Fibroblast of the aortic adventitia (primary cell): ENCODE data around the gene CR1L. TPM values are rescaled to one million over a fixed set of nuclear protein-coding genes. Genes with fewer than 3 reads are reported as not detected.
"Not testable (repeated sequence)": the region's sequence is repeated elsewhere in the genome, so short reads cannot be mapped to it uniquely, and the experiment has no call there.

Experiments
- DNase-seq: peaks from one replicate; pipeline ENCODE4 v3.0.0-alpha.2; 2010; ENCODE audit warnings: low read depth
- H3K4me3 ChIP-seq: 2 replicates; pipeline ENCODE4 v1.5.1; 2011; ENCODE audit warnings: low read depth, mild to moderate bottlenecking, control low read depth, low read length, moderate library complexity
- total RNA-seq: library from RNA; depleted of rRNA; stranded (reverse); fragments of >200 nt; gene quantifications from 2 replicates; pipeline ENCODE4 v1.2.3, GENCODE V29; 2012; ENCODE audit warnings: low replicate concordance
- TF ChIP-seq, protein P1 (sequence below): IDR thresholded peaks from 2 replicates; pipeline ENCODE4 v1.5.1; 2011; ENCODE audit warnings: mild to moderate bottlenecking, low read length, control low read depth, inconsistent platforms; ENCODE audit not compliant: insufficient read depth

Gene CR1L
- total RNA-seq, 1 donor, result not detected

DNA sequence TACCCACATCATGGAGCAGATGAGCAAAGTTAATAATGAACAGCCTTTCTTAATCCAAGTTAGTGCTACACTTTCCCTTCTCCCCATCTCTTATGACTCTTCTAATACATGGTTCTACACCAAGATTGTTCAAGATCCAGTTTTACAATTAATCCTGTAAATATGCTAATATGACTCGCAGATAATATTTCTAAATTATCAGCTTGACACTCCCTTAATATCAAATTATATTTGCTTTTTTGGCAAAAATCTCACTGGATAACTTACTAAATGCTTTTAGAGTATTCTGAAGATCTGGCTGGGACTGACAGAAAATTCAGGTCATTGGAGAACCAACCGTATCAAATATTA, 24.4 kb upstream of the CR1L start:
- TF ChIP-seq, protein P1, sequence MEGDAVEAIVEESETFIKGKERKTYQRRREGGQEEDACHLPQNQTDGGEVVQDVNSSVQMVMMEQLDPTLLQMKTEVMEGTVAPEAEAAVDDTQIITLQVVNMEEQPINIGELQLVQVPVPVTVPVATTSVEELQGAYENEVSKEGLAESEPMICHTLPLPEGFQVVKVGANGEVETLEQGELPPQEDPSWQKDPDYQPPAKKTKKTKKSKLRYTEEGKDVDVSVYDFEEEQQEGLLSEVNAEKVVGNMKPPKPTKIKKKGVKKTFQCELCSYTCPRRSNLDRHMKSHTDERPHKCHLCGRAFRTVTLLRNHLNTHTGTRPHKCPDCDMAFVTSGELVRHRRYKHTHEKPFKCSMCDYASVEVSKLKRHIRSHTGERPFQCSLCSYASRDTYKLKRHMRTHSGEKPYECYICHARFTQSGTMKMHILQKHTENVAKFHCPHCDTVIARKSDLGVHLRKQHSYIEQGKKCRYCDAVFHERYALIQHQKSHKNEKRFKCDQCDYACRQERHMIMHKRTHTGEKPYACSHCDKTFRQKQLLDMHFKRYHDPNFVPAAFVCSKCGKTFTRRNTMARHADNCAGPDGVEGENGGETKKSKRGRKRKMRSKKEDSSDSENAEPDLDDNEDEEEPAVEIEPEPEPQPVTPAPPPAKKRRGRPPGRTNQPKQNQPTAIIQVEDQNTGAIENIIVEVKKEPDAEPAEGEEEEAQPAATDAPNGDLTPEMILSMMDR, result no peak
- DNase-seq, result no peak
- no peak overlapping the region for H3K4me3 ChIP-seq

DNA sequence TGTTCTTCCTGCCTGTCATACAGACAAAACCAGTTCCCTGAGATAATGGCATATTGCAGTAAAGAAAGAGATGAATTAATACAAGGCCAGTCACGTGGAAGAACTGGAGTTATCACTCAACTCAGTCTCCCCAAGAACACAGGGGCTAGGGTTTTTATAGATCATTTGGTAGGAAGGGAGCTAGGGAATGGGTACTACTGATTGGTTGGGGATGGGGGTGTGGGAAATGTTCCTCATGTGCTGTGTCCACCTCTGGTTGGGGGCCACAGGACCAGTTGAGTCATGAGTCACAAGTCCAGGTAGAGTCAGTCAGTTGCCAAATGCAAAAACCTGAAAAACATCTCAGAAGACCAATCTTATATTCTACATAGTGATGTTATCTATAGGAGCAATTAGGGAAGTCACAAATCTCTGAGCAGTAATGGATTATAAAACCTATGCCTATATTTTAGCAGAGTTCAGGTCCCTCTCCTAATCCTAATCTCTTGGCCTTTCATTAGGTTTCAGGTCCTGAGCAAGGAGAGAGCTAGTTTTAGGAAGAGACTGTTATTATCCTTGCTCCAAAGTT, 19.3 kb upstream of the CR1L start:
- H3K4me3 ChIP-seq, DNase-seq: not testable (repeated sequence)

DNA sequence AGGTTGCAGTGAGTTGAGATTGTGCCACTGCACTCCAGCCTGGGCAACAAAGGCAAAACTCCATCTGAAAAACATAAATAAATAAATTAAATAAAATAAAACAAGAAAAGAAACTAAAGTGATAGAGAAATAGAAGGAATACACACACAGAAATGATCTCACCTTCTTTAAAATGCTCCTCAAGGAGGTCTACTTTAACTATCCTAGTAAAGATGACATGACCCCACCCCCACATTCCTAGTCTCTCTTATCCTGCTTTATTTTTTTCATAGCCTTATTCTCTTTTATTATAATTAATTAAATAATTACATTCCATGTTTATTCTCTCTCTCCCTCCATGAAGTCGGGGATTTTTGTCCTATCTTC, 18.0 kb upstream of the CR1L start:
- no peak for DNase-seq
- no peak overlapping the region for H3K4me3 ChIP-seq
- TF ChIP-seq, protein P1, result no peak

GRCh38 chr1:207627496-207627895, 17.4 kb upstream of the CR1L start:
- no peak overlapping the region for H3K4me3 ChIP-seq
- DNase-seq, result no peak
- TF ChIP-seq, protein P1, result no peak

- H3K4me3 ChIP-seq, result no peak overlapping the region
- DNase-seq, result peak; percentile 59
- TF ChIP-seq, protein P1, result no peak
These were observed 16.2 kb upstream of the CR1L start for GRCh38 chr1:207628776-207629175.

DNA sequence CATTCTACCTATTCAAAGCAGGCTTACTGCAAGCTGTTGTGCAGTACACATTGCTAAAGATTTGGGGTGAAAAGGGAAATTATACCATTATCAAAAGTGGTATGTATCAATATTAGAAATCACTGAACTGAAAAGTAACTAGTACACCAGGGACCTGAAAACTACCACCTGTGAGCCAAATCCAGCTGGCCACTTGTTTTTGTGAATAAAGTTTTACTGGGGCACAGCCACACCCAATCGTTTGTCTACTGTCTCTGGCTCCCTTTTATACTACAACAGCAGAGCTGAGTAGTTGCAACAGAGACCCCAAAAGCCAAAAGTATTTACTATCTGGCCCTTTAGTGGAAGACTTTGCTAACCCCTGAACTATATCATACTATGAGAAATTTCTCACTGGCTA, 13.8 kb upstream of the CR1L start:
- TF ChIP-seq, protein P1, result no peak
- no peak for DNase-seq
- no peak overlapping the region for H3K4me3 ChIP-seq

- TF ChIP-seq, protein P1, result no peak
- H3K4me3 ChIP-seq, result no peak overlapping the region
- no peak for DNase-seq
These were observed 11.7 kb upstream of the CR1L start for GRCh38 chr1:207633226-207633625.

- H3K4me3 ChIP-seq, DNase-seq: not testable (repeated sequence)
These were observed 11.1 kb upstream of the CR1L start for GRCh38 chr1:207633699-207634289.

GRCh38 chr1:207634293-207634692, 10.6 kb upstream of the CR1L start:
- not testable (repeated sequence) for DNase-seq, H3K4me3 ChIP-seq

- H3K4me3 ChIP-seq, DNase-seq: not testable (repeated sequence)
These were observed 9.3 kb upstream of the CR1L start for GRCh38 chr1:207635569-207636186.

DNA sequence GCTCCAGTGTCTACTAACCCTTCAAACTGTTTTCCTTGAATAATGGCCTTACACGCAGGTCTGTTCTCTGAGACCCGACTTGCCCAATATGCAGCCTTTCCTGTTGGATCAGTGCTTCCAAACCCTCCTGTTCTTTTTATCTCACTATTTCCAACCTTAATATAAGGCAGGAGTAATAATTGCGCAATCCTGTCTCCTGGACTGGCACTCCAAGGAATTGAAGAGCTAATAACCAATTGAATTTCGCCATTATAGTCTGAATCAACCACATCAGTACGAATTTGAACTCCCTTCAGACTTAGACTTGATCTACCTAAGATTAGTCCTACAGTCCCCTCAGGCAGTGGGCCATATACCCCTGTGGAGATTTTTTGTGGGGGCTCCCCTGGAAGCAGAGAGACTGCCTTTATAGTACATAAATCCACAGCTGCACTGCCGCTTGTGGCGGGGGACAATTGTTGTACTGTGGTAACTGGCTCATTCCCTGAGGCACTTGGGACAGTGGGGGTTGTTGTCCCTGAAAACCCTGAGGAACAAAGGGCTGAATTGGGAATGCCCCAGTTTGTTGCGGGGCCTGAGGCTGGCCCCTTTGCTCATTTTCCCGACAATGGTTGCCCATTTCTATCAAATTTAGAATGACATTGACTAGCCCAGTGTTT, 6.3 kb upstream of the CR1L start:
- H3K4me3 ChIP-seq, DNase-seq: not testable (repeated sequence)
